Neural crest cell (in vitro differentiated cells): ENCODE results near the gene APLP2. TPM values are rescaled to one million over a fixed set of nuclear protein-coding genes. Genes with fewer than 3 reads are reported as not detected.

Experiments
- DNase-seq: peaks from one replicate; pipeline ENCODE4 v3.0.0; 2021; ENCODE audit warnings: low read depth, mixed read lengths, low spot score
- H3K27ac Mint-ChIP-seq: one replicate; pipeline ENCODE4 v1.8.0; 2021; ENCODE audit warnings: mild to moderate bottlenecking, mixed read lengths; ENCODE audit not compliant: unreplicated experiment
- H3K27me3 Mint-ChIP-seq: 2 replicates; pipeline ENCODE4 v1.8.0; 2021; ENCODE audit warnings: low read depth, mild to moderate bottlenecking, mixed read lengths
- H3K36me3 Mint-ChIP-seq: 2 replicates; pipeline ENCODE4 v1.8.0; 2021; ENCODE audit warnings: low read depth, mild to moderate bottlenecking, mixed read lengths
- H3K4me1 Mint-ChIP-seq: 2 replicates; pipeline ENCODE4 v1.8.0; 2021; ENCODE audit warnings: mixed read lengths
- H3K4me3 Mint-ChIP-seq: one replicate; pipeline ENCODE4 v1.8.0; 2021; ENCODE audit warnings: mild to moderate bottlenecking, mixed read lengths
- H3K9me3 Mint-ChIP-seq: 2 replicates; pipeline ENCODE4 v1.8.0; 2021; ENCODE audit warnings: mixed read lengths
- total RNA-seq: library from RNA; stranded (reverse); gene quantifications from 2 replicates; pipeline ENCODE4 v1.2.1, GENCODE V29; 2021
- TF ChIP-seq, protein P1 (sequence below): fragments of 200-600 bp; sonication (generic); conservative IDR thresholded peaks from 2 replicates; pipeline ENCODE4 v1.5.0; 2021; ENCODE audit warnings: antibody characterized with exemption, mild to moderate bottlenecking

Gene APLP2
- total RNA-seq, 1 donor from 2014 or later: 234 TPM

- no peaks in the 10 kb centered on the region for H3K9me3 Mint-ChIP-seq
- no peaks in the 10 kb centered on the region for H3K36me3 Mint-ChIP-seq
- TF ChIP-seq, protein P1, sequence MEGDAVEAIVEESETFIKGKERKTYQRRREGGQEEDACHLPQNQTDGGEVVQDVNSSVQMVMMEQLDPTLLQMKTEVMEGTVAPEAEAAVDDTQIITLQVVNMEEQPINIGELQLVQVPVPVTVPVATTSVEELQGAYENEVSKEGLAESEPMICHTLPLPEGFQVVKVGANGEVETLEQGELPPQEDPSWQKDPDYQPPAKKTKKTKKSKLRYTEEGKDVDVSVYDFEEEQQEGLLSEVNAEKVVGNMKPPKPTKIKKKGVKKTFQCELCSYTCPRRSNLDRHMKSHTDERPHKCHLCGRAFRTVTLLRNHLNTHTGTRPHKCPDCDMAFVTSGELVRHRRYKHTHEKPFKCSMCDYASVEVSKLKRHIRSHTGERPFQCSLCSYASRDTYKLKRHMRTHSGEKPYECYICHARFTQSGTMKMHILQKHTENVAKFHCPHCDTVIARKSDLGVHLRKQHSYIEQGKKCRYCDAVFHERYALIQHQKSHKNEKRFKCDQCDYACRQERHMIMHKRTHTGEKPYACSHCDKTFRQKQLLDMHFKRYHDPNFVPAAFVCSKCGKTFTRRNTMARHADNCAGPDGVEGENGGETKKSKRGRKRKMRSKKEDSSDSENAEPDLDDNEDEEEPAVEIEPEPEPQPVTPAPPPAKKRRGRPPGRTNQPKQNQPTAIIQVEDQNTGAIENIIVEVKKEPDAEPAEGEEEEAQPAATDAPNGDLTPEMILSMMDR: no peak
These were observed 44.3 kb upstream of the APLP2 start for GRCh38 chr11:130025371-130025770.

GRCh38 chr11:130029137-130029536 is 40.6 kb upstream of the APLP2 start:
- H3K9me3 Mint-ChIP-seq: no peaks in the 10 kb centered on the region
- TF ChIP-seq, protein P1: no peak
- no peaks in the 10 kb centered on the region for H3K27me3 Mint-ChIP-seq
- H3K36me3 Mint-ChIP-seq: no peaks in the 10 kb centered on the region
- no peak for DNase-seq
- H3K27ac Mint-ChIP-seq: no peak overlapping the region
- H3K4me1 Mint-ChIP-seq: no peaks in the 10 kb centered on the region
- H3K4me3 Mint-ChIP-seq: no peak overlapping the region

More at GRCh38 chr11:130025371-130025770, 44.3 kb upstream of the APLP2 start:
- no peak overlapping the region for H3K4me3 Mint-ChIP-seq
- H3K4me1 Mint-ChIP-seq: peaks cover 5% of the 10 kb centered on the region
- H3K27ac Mint-ChIP-seq: no peak overlapping the region
- no peak for DNase-seq
- H3K27me3 Mint-ChIP-seq: no peaks in the 10 kb centered on the region

GRCh38 chr11:130031056-130031455 is 38.6 kb upstream of the APLP2 start:
- DNase-seq: no peak
- Mint-ChIP-seq H3K27ac (no peak overlapping the region), H3K36me3 (no peaks in the 10 kb centered on the region), H3K4me3 (no peak overlapping the region), H3K27me3 (no peaks in the 10 kb centered on the region), H3K4me1 (no peaks in the 10 kb centered on the region), H3K9me3 (no peaks in the 10 kb centered on the region)
- TF ChIP-seq, protein P1: no peak

DNA sequence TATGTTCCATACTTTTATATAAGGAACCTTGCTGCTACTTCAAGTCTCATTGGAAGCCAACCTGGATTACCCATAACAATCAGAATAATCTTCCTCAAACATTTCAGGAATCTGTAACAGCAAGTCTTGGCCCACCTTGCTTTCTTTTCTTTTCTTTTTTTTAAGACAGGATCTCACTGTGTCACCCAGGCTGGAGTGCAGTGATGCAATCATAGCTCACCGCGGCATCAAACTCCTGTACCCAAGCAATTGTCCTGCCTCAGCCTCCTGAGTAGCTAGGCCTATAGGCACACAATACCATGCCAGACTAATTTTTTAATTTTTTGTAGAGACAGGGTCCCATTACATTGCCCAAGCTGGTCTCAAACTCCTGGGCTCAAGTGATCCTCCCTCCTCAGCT is 37.7 kb upstream of the APLP2 start:
- H3K36me3 Mint-ChIP-seq: no peaks in the 10 kb centered on the region
- peaks cover 3% of the 10 kb centered on the region for H3K4me1 Mint-ChIP-seq
- TF ChIP-seq, protein P1: no peak
- H3K9me3 Mint-ChIP-seq: no peaks in the 10 kb centered on the region
- H3K27ac Mint-ChIP-seq: peak overlapping the region; percentile 88
- H3K27me3 Mint-ChIP-seq: no peaks in the 10 kb centered on the region
- no peak for DNase-seq
- H3K4me3 Mint-ChIP-seq: no peak overlapping the region

DNA sequence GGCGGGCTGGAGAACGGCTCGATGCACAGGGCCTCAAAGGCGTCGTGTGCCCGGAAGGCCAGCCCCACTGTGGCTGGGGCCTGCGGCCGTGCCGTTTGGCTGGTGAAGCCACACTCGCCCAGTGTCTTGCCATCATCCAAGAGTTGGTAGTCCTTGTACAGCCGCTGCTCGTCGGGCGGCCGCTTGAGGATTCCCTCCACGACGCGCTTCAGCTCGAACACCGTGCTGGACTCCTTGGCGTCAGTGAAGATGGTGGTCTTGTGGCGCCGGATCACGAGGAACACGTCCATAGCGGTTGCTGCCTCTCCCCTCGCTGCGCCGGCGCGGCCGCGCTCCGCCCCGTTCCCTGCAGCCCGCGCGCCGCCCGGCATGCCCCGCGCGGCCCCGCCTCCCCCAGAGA is 36.8 kb upstream of the APLP2 start:
- Mint-ChIP-seq H3K36me3 (no peaks in the 10 kb centered on the region), H3K27me3 (no peaks in the 10 kb centered on the region), H3K27ac (no peak overlapping the region), H3K4me1 (peaks cover 7% of the 10 kb centered on the region), H3K9me3 (no peaks in the 10 kb centered on the region), H3K4me3 (no peak overlapping the region)
- TF ChIP-seq, protein P1: no peak
- DNase-seq: no peak

- Mint-ChIP-seq H3K27ac (no peak overlapping the region), H3K4me3 (no peak overlapping the region), H3K4me1 (peaks cover 14% of the 10 kb centered on the region), H3K27me3 (no peaks in the 10 kb centered on the region), H3K9me3 (no peaks in the 10 kb centered on the region), H3K36me3 (no peaks in the 10 kb centered on the region)
- no peak for DNase-seq
- TF ChIP-seq, protein P1: no peak
These were observed 35.5 kb upstream of the APLP2 start for GRCh38 chr11:130034236-130034635.
